ENCODE data around the gene EXOC3.

The EXOC3 gene

GRCh38 chr5:489689-490080 lies 46.7 kb downstream of the EXOC3 start:
- DNase-seq, result no peak

GRCh38 chr5:490116-491106 lies 47.4 kb downstream of the EXOC3 start:
- no peak for DNase-seq

- no peak for DNase-seq
Observed at GRCh38 chr5:491119-491855, 48.3 kb downstream of the EXOC3 start.

GRCh38 chr5:491856-492155 lies 48.8 kb downstream of the EXOC3 start:
- DNase-seq, result no peak

GRCh38 chr5:492314-492893 lies 49.4 kb downstream of the EXOC3 start:
- no peak for DNase-seq

- DNase-seq, result no peak
Observed at GRCh38 chr5:493119-493701, 50.2 kb downstream of the EXOC3 start.

GRCh38 chr5:493758-494157 lies 50.8 kb downstream of the EXOC3 start:
- no peak for DNase-seq

GRCh38 chr5:494667-495255 lies 51.8 kb downstream of the EXOC3 start:
- no peak for DNase-seq

GRCh38 chr5:496028-496427 lies 53.1 kb downstream of the EXOC3 start:
- DNase-seq, result no peak

- DNase-seq, result no peak
Observed at GRCh38 chr5:497090-497700, 54.2 kb downstream of the EXOC3 start.

GRCh38 chr5:497871-498509 lies 55.0 kb downstream of the EXOC3 start:
- no peak for DNase-seq

GRCh38 chr5:499233-500209 lies 56.5 kb downstream of the EXOC3 start:
- DNase-seq, result no peak

- DNase-seq, result no peak
Observed at GRCh38 chr5:500491-500890, 57.5 kb downstream of the EXOC3 start.

GRCh38 chr5:501105-501830 lies 58.3 kb downstream of the EXOC3 start:
- no peak for DNase-seq

GRCh38 chr5:501831-502184 lies 58.8 kb downstream of the EXOC3 start:
- no peak for DNase-seq

- DNase-seq, result no peak
Observed at GRCh38 chr5:502325-503079, 59.5 kb downstream of the EXOC3 start.

GRCh38 chr5:504326-505154 lies 61.6 kb downstream of the EXOC3 start:
- DNase-seq, result no peak

GRCh38 chr5:505951-506525 lies 63.1 kb downstream of the EXOC3 start:
- no peak for DNase-seq

All from SIG-M5 (cell line).